Retinal pigment epithelial cell (primary cell): ENCODE data around the gene SLC25A47.
"Not testable (repeated sequence)": the region's sequence is repeated elsewhere in the genome, so short reads cannot be mapped to it uniquely, and the experiment has no call there.

ENCODE experiments used
- DNase-seq: peaks from one replicate; pipeline ENCODE4 v3.0.0-alpha.2; 2010; ENCODE audit warnings: low read depth
- H3K4me3 ChIP-seq: 2 replicates; pipeline ENCODE4 v1.5.1; 2011; ENCODE audit warnings: mild to moderate bottlenecking, low read length, control low read depth, moderate library complexity
- TF ChIP-seq, protein P1 (sequence below): conservative IDR thresholded peaks from 2 replicates; pipeline ENCODE4 v1.5.1; 2011; ENCODE audit warnings: low read depth, low read length, control low read depth, inconsistent platforms

The SLC25A47 gene

GRCh38 chr14:100286484-100287191, 36.5 kb upstream of the SLC25A47 start:
- TF ChIP-seq, protein P1, sequence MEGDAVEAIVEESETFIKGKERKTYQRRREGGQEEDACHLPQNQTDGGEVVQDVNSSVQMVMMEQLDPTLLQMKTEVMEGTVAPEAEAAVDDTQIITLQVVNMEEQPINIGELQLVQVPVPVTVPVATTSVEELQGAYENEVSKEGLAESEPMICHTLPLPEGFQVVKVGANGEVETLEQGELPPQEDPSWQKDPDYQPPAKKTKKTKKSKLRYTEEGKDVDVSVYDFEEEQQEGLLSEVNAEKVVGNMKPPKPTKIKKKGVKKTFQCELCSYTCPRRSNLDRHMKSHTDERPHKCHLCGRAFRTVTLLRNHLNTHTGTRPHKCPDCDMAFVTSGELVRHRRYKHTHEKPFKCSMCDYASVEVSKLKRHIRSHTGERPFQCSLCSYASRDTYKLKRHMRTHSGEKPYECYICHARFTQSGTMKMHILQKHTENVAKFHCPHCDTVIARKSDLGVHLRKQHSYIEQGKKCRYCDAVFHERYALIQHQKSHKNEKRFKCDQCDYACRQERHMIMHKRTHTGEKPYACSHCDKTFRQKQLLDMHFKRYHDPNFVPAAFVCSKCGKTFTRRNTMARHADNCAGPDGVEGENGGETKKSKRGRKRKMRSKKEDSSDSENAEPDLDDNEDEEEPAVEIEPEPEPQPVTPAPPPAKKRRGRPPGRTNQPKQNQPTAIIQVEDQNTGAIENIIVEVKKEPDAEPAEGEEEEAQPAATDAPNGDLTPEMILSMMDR = no peak
- DNase-seq = no peak
- H3K4me3 ChIP-seq = no peak overlapping the region

- no peak for DNase-seq
- H3K4me3 ChIP-seq = no peak overlapping the region
- TF ChIP-seq, protein P1 = no peak
These were observed 35.7 kb upstream of the SLC25A47 start for GRCh38 chr14:100287202-100287997.

DNA sequence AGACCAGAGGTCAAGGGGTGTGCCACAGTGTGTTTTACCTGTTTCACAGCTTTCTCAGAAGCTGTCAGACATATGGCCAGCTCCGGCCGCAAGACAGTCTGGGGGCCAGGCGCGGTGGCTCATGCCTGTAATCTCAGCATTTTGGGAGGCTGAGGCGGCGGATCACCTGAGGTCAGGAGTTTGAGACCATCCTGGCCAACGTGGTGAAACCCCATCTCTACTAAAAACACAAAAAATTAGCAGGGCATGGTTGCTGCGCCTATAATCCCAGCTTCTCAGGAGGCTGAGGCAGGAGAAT, 35.2 kb upstream of the SLC25A47 start:
- H3K4me3 ChIP-seq, DNase-seq: not testable (repeated sequence)

DNA sequence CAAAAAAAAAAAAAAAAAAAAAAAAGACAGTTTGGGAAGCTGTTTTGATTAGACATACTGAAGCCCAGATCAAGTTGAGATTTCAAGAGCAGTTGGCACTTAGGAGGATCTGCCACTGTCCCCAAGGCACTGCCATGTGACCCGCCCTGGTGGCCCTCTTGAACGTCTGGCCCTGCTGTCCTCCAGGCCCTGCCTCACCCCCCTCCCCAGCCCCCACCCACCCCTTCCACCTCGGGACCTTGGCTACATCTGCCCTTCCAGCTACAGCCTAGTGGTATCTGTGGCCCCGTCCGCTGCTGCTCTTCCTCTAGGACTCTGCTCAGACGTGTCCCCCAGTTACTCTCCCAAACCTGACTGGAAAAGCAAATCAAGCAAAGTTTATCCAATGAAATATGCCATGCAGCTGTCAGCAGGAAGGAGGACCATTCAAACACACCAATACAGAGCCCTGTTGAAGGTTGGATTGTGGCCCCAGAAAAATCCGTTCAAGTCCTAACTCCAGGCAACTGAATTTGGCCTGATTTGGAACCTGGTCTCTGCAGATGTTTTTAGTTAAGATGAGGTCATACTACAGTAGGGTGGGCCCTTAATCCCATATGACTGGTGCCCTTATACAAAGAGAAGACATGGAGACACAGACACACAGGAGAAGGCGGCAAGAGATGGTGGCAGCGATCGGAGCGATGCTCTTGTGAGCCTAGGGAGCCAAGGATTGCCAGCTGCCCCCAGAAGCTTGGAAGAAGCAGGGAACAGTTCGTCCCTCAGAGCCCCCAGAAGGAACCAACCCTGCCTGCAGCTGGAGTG, 34.6 kb upstream of the SLC25A47 start:
- TF ChIP-seq, protein P1 = no peak
- no peak for DNase-seq
- H3K4me3 ChIP-seq = no peak overlapping the region

DNA sequence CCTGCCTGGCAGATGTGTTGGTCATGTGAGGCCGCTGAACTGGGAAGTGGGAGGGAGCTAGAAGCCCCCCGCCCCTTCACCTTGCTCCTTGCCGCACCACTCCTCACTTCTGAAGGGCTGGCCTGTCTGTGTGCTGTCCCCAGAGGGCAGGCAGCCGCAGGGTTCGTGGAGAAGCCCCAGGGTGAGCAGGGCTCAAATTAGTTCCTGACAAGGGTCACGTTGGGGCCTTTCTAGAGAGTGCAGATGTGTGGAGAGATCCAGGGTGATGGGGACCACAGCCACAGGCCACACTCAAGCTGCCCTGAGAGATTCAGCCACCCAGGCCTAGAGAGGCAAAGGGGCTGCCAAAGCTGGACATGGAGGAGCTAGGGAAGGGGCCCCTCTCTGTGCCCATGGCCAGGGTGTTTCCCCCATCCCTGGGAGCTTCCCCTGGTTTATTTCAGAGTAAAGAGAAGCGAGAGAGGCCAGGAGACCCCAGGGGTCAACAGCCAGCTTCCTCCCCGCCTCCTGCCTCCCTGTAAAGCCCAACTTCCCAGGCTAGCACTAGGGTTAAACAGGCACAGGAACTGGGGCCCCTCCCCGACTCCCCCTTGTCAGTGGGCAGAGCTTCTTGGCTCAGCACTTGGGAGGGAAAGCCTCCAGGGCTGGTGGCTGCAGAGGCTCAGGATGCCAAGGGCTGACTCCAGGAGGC, 33.1 kb upstream of the SLC25A47 start:
- no peak overlapping the region for H3K4me3 ChIP-seq
- DNase-seq = no peak
- TF ChIP-seq, protein P1 = no peak

DNA sequence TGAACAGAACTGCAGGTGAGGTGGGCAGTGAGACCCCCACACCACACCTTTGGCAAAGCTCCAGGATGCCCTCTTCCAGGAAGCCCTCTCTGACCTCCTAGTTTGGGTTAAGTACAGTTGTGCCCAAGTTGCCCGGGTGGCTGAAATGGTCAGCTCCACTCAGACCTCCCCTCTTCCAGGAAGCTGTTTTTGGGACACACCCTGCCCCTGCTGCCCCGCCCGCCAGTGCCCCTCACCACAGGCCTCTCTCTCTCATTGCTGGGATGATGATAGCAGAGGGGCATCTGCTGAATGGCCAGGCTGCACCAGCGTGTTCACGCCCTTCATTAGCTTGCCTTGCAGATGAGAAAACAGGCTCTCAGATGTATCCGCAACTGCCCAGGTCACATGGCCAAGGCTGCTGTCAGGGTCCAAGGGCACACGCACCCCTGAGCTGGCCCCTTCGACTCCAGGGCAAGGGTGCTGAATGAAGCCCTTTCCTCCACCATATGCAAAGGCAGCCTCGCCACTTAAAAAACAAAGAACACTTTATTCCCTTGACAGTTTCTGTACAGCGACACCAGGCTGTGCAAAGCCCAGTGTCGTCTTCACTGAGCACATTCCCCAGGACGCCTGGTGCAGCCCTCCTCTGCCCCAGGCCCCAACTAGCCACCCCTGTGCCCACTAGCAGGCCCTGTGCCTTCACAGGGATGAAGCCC, 32.4 kb upstream of the SLC25A47 start:
- TF ChIP-seq, protein P1 = no peak
- H3K4me3 ChIP-seq = no peak overlapping the region

More for the DNA sequence above, 32.4 kb upstream of the SLC25A47 start:
- DNase-seq = no peak
